Activated T-helper 1 cell treated with anti-CD3 and anti-CD28 coated beads, Interleukin-2, amount 50 U/mL, for 16 hours (primary cell): Measurements from ENCODE around the gene IGSF3.
"Not testable (repeated sequence)": the region's sequence is repeated elsewhere in the genome, so short reads cannot be mapped to it uniquely, and the experiment has no call there.

Experiments
- DNase-seq, 2 donors: peaks; one replicate each; pipeline ENCODE4 v3.0.0-alpha.2; 2020; ENCODE audit warnings: low read depth in 1 of 2, low spot score in 1 of 2

The IGSF3 gene

GRCh38 chr1:116631996-116632925, 35.3 kb downstream of the IGSF3 start:
- DNase-seq = not testable (repeated sequence)

DNA sequence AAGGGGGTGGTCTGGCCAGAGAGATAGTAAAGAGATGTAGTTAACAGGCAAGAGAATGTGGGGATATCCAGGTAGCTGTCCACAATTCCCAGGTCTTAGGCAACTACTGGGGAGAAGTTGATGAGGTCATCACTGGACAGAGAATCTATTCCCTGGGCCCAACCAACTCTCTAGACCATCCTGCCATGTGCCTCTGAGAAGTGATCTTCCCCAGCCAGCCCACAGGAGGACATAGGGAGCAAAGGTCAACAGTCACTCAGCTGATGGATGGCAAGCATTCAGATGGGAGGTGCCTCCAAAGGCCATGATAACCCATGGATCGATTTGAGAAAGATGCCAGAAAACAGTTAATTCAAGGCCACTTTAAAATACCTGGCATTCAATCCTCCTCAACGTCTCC, 36.0 kb downstream of the IGSF3 start:
- not testable (repeated sequence) for DNase-seq

DNA sequence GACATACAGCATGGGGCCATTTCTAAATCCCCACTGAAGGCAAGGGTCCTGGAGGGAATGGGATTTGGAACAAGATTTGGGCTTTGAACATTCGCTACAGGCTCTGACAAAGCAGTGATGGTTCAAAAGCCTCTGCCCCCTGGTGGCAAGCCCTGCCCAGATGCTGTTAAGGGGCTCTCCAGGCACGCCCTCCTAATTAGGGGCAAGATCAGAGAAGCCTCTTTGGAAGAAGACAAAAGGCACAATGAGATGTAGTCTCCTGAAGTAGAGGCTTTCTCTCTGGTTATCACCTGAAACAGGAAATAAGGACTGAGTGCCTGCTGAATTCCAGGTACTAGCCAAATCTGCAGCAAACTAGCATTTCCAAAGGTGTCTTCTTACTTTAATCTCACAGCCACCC, 37.5 kb downstream of the IGSF3 start:
- not testable (repeated sequence) for DNase-seq

- not testable (repeated sequence) for DNase-seq
These were observed 38.1 kb downstream of the IGSF3 start for GRCh38 chr1:116629441-116629840.

DNA sequence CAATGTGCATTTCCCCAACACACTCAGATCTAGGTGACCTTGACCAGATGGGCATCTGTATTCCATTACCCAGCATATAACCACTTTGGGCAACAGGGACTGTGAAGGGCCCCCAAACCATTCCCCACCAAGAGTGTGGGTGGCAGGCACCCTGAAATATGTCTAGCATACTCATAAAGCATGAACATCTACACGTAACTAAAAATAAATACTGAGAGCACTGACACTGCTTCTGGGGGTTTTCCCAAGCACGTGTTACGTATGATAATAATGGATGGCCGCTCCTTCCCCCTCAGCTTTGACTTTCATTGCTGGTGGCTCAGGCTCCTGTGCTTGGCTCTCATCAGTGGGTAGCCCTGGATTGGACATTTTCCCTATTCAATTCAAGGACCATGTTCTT, 39.1 kb downstream of the IGSF3 start:
- no peak for DNase-seq

- not testable (repeated sequence) for DNase-seq
These were observed 40.2 kb downstream of the IGSF3 start for GRCh38 chr1:116627357-116627756.

DNA sequence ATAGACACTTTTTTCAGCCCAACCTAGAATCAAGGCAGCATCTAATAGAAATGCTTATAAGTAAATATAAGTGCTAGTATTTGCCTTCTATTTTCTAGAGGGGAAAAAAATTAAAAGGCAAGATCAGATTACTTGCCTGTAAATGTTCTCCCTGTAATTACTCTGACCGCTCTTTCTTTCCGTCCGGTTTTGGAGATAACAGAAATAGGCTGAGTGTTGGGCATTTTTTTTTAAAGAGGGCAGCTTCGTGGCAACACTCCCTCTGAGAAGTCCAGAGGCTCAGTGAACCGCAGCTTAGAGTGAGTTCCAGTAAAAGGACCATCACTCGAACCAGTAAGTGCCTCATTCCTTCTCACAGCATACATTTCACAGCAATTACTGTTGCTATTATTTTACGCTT, 40.6 kb downstream of the IGSF3 start:
- DNase-seq = not testable (repeated sequence)

- not testable (repeated sequence) for DNase-seq
These were observed 42.4 kb downstream of the IGSF3 start for GRCh38 chr1:116625155-116625554.

DNA sequence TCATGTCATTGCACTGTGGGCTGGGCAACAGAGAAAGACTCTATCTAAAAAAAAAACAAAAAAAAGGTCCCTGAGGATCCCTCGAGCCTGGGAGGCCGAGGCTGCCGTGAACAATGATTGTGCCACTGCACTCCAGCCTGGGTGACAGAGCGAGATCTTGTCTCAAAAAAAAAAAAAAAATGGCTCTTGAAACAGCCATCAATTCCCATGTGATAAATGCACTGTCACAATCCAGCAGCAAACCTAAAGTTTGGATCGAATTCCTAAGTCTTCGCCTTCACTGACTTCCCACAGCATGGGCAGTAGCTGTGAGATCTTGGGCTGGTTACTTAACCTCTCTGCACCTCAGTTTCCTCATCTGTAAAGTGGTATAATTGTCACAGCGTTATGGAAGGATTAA, 43.5 kb downstream of the IGSF3 start:
- no peak for DNase-seq

GRCh38 chr1:116622496-116622895, 45.0 kb downstream of the IGSF3 start:
- not testable (repeated sequence) for DNase-seq

DNA sequence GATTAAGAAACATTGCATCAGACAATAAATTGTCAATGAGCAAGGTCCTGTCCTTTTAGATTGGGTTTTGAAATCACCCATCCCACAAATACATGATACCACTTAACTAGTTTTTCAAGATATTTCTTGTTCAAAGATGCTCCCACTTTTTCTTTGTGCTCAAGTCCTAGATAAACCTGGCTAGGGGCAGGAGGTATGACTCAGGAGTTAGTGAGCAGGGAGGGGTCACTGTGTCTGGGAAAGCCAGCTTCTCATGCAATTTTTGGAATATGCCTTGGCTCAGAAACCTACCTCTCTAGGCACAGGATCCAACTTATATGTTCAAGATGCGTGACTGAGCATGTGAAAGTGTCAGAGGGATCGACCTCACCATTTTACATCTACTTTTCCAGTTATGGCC, 45.8 kb downstream of the IGSF3 start:
- DNase-seq = not testable (repeated sequence)

- DNase-seq = not testable (repeated sequence)
These were observed 47.1 kb downstream of the IGSF3 start for GRCh38 chr1:116620392-116620791.

GRCh38 chr1:116619106-116619505, 48.4 kb downstream of the IGSF3 start:
- not testable (repeated sequence) for DNase-seq

DNA sequence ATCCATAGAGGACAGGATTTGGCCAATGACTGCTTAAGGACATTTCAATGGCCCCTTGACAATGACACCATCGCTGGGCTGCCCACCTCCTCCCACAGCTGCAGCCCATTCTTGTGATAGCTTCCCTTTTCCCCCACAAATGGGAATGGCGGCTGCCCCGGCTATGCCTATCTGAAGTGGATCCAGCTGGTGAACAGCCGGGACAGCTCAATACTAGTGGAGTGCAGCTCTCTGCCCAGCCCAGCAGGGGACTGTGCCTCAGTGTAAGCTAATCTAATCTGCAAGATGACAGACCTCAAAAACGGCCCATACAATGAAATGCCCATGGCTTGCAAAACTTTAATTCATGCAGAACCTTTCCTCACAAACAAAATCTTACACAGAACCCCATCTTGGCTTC, 49.7 kb downstream of the IGSF3 start:
- not testable (repeated sequence) for DNase-seq

DNA sequence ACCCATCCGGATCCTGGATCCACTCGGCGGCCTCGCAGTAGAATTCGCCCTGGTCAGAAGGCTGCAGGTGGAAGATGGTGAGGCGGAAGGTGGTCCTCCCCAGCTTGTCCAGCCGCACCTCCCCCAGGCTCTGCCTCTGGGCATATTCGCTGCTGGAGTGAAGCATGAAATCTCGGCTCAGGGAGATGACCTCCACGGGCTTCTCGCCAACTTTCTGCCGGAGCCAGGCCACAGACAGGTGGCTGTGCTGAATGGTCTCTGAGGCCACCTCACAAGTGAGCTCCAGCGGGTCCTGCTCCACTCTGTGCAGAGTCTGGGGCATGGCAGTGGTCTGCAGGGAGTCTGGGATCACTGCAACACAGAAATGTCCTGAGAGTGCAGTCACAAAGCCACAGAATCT, 53.7 kb downstream of the IGSF3 start:
- not testable (repeated sequence) for DNase-seq

DNA sequence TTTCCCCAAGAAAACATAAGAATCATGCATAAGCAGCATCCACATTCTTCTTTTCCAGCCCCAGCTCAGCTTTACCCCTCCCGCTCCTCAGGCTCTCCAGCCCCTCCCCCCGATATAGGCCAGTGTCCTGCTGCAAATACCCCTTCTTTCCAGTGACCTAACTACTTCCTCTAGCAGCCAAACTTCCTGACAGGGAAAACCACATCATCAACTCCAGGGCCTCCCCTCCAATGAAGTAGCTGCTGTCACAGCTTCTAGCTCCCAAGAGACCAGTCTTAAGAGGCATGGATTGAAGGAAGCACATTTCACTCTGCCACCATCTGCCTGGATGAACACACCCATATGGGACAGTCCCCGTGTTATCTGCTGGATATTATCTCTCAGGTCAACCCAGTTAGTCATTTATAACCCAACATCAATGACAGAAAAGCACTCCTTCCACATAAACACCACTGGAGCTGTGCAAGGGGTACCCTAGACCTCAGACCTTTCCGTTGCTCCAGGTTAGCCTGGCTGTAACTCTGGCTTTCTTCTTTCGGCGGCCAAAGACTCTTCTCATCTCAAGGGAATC, 57.6 kb downstream of the IGSF3 start:
- DNase-seq = not testable (repeated sequence)

GRCh38 chr1:116608841-116609240, 58.7 kb downstream of the IGSF3 start:
- not testable (repeated sequence) for DNase-seq

GRCh38 chr1:116608151-116608550, 59.4 kb downstream of the IGSF3 start:
- not testable (repeated sequence) for DNase-seq

DNA sequence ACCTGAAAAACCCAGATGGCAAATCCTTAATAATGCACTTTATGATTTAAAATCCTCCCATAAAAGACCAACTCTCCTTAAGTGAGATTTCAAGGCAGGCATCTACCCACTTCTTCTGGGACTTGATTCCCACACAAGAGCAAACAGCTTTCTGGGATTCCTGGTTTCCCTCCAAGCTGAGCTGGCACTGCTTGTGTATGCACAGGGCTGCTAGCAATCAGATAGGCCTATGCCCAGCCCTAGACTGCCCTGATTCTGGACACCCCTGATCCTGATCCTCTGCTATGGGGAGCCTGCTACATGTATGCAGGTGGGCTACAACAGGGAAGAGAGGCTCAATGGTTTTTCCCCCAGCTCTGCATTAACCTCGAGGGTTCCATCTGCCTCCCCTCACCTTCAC, 60.1 kb downstream of the IGSF3 start:
- DNase-seq = not testable (repeated sequence)

DNA sequence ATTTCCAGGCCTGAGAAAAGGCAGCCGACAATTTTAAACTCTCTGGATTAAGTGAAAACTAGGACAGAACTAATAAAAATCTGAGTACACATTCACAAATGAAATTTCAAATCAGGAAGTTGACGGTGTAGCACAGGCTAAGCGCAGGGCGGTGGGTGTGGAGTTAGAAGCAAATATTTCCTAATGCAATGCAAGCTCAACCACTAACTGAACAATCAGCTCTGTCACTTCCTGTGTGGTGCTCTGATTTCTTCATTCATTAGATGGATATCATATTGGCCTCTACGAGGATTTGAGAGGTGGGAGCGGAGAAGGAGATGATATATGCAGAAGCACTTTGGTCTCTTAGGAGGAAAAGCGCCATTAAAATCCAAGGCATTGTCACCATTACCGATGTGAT, 61.5 kb downstream of the IGSF3 start:
- not testable (repeated sequence) for DNase-seq

GRCh38 chr1:116605315-116605714, 62.2 kb downstream of the IGSF3 start:
- DNase-seq = no peak

GRCh38 chr1:116604408-116604807, 63.1 kb downstream of the IGSF3 start:
- not testable (repeated sequence) for DNase-seq
